Measurements from ENCODE around the gene TBC1D24.

DNA sequence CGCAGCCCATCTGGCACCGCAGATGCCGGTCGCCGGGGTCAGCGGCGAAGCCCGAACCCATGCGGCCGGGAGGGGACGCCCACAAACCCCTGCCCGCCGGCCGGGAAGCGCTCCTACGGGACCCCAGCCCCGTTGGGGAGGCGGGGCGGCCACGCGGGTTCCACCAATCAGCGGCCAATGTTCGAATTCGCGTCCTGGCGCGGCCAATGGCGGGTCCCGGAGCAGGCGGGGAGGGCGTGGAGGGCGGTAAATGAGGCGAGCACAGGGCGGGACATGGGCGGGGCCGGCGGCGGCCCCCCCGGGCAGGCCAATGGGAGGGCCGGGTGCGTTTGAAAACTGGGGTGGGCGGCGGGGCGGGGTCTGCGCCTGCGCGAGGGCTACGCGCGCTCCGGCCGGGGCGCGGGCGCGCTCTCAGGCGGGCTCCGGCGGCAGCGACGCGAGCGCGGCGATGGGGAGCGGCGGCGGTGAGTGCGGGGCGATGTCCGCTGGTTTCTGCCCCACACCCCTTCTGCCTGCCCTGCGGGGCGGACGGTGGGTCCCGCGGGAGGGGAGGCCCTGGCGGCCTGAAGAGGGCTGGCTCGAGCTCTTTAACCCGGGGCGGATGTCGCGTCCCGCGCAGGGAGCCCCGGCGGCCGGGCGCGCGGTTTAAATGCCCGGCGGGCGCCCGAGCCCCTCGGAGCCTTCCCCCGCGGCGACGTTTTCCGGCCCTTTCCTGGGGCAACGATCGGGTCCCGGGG lies 45.7 kb upstream of the TBC1D24 start, which contains the start of gene CCNF:
- TF ChIP-seq CTCF (IDR thresholded peaks at IDR 0.05) (no peak), POLR2AphosphoS5 (IDR thresholded peaks at IDR 0.05) (peak; percentile 23 to 58 (median 35))

All from sigmoid colon (tissue), 4 donors.